Central memory CD8-positive, alpha-beta T cell (primary cell): Measurements from ENCODE around the gene MEF2C.
A peak's percentile ranks its signal among the peaks of the same experiment; 100 is the strongest.
"Not testable (repeated sequence)": the region's sequence is repeated elsewhere in the genome, so short reads cannot be mapped to it uniquely, and the experiment has no call there.

Experiments used
- ATAC-seq: fragments of 150-1000 bp; cut with Tn5 transposase; replicated peaks from 2 replicates; pipeline ENCODE4 v1.10.0; 2022; ENCODE audit warnings: mild to moderate bottlenecking, moderate FRiP score, moderate number of reproducible peaks; ENCODE audit not compliant: poor library complexity, severe bottlenecking; ENCODE audit errors: extremely low read depth
- DNase-seq, 2 donors: peaks; one replicate each; pipeline ENCODE4 v3.0.0; 2021; ENCODE audit warnings: low spot score in 2 of 2
- H3K27ac Mint-ChIP-seq: one replicate; pipeline ENCODE4 v1.8.0; 2022; ENCODE audit warnings: low read depth, mild to moderate bottlenecking, moderate library complexity, mixed read lengths
- H3K27me3 Mint-ChIP-seq: one replicate; pipeline ENCODE4 v1.8.0; 2022; ENCODE audit warnings: mixed read lengths
- H3K36me3 Mint-ChIP-seq: one replicate; pipeline ENCODE4 v1.8.0; 2022; ENCODE audit warnings: mild to moderate bottlenecking, moderate library complexity, mixed read lengths; ENCODE audit not compliant: insufficient read depth
- H3K4me1 Mint-ChIP-seq: one replicate; pipeline ENCODE4 v1.8.0; 2022; ENCODE audit warnings: mixed read lengths
- H3K4me3 Mint-ChIP-seq: one replicate; pipeline ENCODE4 v1.8.0; 2022; ENCODE audit warnings: mild to moderate bottlenecking, moderate library complexity, mixed read lengths
- H3K9me3 Mint-ChIP-seq: one replicate; pipeline ENCODE4 v1.8.0; 2022; ENCODE audit warnings: mixed read lengths

Gene MEF2C

DNA sequence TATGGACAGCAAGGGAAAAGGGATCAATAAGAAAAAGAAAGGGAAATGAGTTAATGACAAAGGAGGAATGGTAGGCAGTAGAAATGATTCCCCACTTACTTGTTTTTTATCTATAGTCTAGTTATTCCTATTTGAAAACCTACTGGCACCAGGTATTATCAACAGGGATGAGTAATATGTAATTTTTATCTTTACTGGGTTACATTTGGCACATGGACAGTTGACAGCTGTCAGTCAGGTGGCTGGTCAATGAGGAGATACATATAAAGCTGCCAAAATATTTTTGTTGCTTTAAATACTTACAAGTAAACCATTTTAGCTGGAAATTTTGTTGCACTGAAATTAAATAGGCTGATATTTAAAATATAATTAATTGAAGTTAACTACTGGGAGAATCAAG is 18.1 kb upstream of the MEF2C start:
- H3K4me3 Mint-ChIP-seq, DNase-seq, H3K27ac Mint-ChIP-seq, H3K27me3 Mint-ChIP-seq, H3K36me3 Mint-ChIP-seq, H3K4me1 Mint-ChIP-seq, H3K9me3 Mint-ChIP-seq, ATAC-seq: not testable (repeated sequence)

DNA sequence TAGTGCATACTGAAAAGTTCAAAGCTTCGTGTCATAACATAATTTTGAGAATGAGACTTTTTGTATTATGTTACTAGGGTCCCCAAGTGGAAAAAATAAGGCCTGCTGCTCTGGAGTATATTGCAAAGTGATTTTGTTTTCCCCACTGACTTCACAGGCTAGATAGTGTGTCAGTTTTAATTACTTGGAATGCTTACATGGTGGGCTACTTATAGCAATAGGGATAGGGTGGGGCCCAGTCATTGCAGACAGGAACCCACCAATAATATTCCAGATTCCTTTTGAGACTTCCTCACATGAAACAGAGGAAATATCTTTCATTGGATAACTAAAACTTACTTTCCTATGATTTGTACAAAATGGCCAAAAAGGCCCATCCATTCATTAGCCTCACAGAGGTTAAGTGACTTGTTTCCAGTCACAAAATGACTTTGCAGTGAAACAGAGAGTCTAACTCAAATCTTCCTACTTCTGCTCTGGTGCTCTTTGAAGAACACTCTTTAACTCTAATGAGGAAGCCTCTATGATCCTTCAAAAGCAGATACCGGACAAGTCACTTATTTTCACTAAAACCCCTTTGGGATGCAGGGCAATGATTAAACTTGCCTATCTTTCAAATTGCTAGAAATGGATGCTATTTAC is 16.2 kb upstream of the MEF2C start:
- Mint-ChIP-seq H3K27me3 (no peaks in the 10 kb centered on the region), H3K9me3 (no peaks in the 10 kb centered on the region), H3K36me3 (peaks cover 2% of the 10 kb centered on the region), H3K4me1 (no peaks in the 10 kb centered on the region), H3K4me3 (no peak overlapping the region), H3K27ac (no peak overlapping the region)
- no peak for DNase-seq
- no peak for ATAC-seq

- no peaks in the 10 kb centered on the region for H3K27me3 Mint-ChIP-seq
- H3K4me3 Mint-ChIP-seq = no peak overlapping the region
- H3K9me3 Mint-ChIP-seq = no peaks in the 10 kb centered on the region
- no peak for ATAC-seq
- no peaks in the 10 kb centered on the region for H3K4me1 Mint-ChIP-seq
- DNase-seq = no peak
- peaks cover 4% of the 10 kb centered on the region for H3K36me3 Mint-ChIP-seq
- no peak overlapping the region for H3K27ac Mint-ChIP-seq
These were observed 14.8 kb upstream of the MEF2C start for GRCh38 chr5:88897748-88898147.

DNA sequence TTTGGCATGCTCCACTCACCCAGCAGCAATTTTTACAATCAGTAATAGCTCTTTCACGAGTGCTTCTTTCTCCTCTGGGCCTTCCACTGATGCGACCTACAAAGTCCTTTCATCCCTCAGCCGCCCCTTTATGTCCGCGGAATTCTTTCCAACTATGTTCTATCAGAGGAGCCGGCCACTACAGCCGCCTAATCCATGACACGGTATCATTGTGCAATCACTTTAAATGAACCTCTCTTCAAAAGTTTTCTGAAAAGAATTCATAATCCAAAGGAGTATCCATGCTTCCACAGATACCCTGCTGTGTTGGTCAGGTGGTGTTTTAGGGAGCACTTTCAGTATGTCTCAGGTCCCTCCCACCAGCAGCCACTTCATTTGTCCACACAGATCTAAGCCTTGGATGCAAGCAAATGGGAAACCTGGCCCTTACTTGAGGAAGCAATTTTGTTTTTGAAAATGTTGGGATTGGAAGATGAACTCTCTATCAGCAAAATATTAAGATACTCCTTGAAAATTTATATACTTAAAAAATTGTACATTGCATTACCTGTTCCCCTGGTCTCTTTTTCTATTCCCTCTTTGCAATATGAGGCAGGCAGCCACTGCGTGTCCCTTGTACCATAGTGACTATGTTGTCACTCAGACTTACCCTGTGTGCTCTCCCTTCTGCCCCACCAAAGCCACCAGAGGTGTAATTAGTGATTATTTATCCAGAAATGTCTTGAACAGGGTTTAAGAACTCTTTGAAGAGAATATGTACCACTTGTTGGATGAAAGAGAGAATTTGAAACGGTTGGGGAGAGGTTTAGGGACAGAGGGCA is 12.9 kb upstream of the MEF2C start:
- Mint-ChIP-seq H3K9me3 (no peaks in the 10 kb centered on the region), H3K4me1 (no peaks in the 10 kb centered on the region), H3K27ac (no peak overlapping the region), H3K36me3 (peaks cover 4% of the 10 kb centered on the region), H3K4me3 (no peak overlapping the region), H3K27me3 (no peaks in the 10 kb centered on the region)
- no peak for ATAC-seq
- DNase-seq = no peak

DNA sequence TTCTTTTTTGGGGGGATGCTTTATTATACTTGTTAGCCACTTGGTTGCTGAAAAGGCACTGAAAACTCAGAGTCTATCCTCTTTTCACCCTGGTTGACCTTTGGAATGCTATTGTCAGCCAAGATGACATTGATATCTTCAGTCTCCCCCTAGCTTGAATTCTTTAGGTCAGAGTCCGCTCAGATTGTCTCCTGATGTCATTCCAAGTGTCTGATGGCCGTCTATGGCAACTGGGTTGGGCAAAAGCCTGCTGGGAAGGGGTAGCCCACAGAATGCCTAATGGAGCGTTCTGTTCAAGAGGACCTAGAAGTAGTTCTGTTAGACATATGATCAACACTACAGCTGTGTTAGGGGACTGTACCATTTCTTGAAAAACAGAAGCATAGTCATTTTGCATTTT is 9.7 kb upstream of the MEF2C start:
- Mint-ChIP-seq H3K4me3 (no peak overlapping the region), H3K4me1 (no peaks in the 10 kb centered on the region), H3K36me3 (peaks cover 2% of the 10 kb centered on the region), H3K27ac (no peak overlapping the region), H3K27me3 (peaks cover 21% of the 10 kb centered on the region), H3K9me3 (no peaks in the 10 kb centered on the region)
- ATAC-seq = no peak
- no peak for DNase-seq

DNA sequence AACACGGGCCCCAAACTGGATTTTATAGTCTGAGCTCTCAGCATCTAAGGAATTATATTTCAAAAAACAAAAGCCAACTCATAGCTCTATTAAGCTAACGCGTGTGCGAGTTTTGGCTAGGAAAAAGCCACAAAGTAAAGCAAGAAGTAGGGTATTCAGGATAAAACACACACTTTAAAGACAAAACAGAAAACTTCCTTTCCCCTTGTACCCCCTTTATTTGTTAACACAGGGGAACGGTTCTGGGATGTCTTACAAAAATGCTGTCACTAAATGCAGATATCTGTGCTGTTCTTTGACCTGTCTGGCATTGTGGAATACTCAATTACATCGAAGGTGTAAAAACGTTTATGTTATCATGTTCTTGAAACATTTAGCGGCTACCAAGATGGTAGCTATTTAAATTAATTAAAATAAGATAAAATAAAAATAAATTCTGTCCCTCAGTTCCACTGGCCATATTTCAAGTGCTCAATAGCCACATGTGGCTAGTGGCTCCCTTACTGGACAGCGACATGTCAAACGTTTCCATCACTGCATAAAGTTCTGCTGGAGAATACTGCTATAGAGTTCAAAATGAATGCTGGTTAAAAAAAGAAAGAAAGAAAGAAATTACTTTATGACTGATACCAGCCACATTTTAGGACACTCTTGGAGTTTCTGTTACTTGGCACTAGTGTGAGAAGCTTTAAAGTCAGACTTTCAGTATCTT is 7.2 kb upstream of the MEF2C start:
- H3K27ac Mint-ChIP-seq = no peak overlapping the region
- H3K36me3 Mint-ChIP-seq = peaks cover 2% of the 10 kb centered on the region
- H3K27me3 Mint-ChIP-seq = peaks cover 21% of the 10 kb centered on the region
- DNase-seq (no peak), ATAC-seq (no peak)
- peak overlapping the region; percentile 49 for H3K4me3 Mint-ChIP-seq
- H3K4me1 Mint-ChIP-seq = no peaks in the 10 kb centered on the region
- H3K9me3 Mint-ChIP-seq = no peaks in the 10 kb centered on the region

DNA sequence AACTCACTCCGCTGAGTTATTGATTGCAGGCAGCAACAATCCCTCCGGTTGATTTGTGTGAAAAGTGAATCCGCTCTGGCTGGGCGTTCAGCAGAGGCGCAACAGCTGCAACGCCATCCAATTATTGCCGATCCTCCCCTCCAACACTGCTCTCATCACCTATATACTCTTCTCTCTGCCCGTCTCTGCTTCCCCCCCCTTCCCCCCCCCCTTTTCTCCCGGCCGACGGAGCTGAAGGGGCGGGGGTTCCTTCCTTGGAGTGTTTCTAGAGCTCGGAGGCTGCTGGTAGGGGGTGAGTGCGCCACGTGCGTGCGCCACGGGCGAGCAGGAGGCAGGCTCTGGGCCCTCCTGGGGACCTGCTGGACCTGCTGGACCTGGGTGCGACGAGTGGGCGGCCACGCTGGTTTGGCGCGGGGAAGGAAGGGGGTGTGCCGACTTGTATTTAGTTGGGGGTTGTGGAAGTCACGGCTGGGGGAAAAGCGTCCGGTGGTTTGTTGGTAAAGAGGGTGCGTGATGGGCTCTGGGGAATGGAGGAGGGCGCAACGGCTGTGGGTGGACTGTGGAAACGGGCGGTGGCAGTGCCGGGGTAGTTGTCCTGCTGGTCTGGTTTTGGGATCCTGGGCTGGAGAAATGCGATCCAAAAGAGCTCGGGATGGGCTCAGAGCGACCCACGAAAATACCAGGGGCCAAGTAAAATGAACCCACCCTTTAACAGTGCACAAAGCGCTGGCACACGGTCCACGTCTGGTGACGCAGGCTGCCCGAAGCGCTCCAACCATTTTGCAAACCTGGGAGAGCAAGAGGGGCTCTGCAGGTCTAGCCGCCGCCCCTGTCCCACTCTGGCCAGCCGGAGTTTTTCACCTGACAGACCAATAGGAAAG is 6.4 kb upstream of the MEF2C start:
- Mint-ChIP-seq H3K4me1 (peaks cover 3% of the 10 kb centered on the region), H3K4me3 (peak overlapping the region; percentile 49), H3K27me3 (peaks cover 26% of the 10 kb centered on the region)

DNA sequence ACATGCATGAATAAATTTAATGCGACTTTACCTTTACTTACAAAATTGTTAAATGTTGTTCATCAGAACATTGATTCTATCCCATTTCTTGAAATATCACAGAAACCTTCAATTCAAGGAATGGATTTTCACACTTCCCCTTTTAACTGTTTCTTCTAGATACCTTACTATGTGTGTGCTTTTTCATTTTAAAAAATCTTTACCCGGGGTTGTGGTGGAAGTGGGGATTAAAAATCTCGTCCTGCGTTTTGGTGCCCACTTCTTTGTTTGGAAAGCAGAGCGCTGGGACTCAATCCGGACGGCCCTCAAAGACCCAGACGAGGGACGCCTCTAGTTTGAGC is 5.8 kb upstream of the MEF2C start:
- ATAC-seq = no peak
- Mint-ChIP-seq H3K27ac (no peak overlapping the region), H3K27me3 (peaks cover 32% of the 10 kb centered on the region), H3K9me3 (no peaks in the 10 kb centered on the region), H3K36me3 (peaks cover 4% of the 10 kb centered on the region), H3K4me1 (peaks cover 8% of the 10 kb centered on the region), H3K4me3 (no peak overlapping the region)
- no peak for DNase-seq

More for the DNA sequence above, 6.4 kb upstream of the MEF2C start:
- Mint-ChIP-seq H3K36me3 (peaks cover 2% of the 10 kb centered on the region), H3K9me3 (no peaks in the 10 kb centered on the region), H3K27ac (no peak overlapping the region)
- DNase-seq (no peak), ATAC-seq (no peak)

DNA sequence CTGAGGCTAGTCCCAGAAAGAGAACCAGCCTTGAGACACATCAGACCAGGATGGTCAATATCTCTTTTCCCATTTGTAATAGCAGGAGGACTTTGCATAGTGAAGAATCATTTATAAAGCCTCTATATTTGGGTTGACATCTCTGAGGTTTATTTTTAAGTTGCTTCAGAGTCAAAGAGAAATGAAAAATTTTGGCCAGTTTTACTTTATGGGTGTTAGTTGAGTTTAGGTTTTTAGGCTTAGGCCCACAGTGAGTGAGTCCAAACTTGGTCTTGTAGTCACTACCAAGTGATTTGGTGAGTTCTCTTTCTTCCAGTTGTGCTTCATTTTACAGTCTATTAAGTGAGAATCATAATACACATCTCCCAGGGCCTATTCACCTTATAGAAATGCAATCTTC is 5.3 kb upstream of the MEF2C start:
- H3K4me1 Mint-ChIP-seq = peaks cover 13% of the 10 kb centered on the region
- H3K27me3 Mint-ChIP-seq = peaks cover 37% of the 10 kb centered on the region
- peaks cover 4% of the 10 kb centered on the region for H3K36me3 Mint-ChIP-seq
- no peak for DNase-seq
- ATAC-seq = no peak
- H3K4me3 Mint-ChIP-seq = no peak overlapping the region
- H3K9me3 Mint-ChIP-seq = no peaks in the 10 kb centered on the region
- no peak overlapping the region for H3K27ac Mint-ChIP-seq

- no peak overlapping the region for H3K27ac Mint-ChIP-seq
- no peak overlapping the region for H3K4me3 Mint-ChIP-seq
- H3K36me3 Mint-ChIP-seq = peaks cover 2% of the 10 kb centered on the region
- H3K27me3 Mint-ChIP-seq = peaks cover 47% of the 10 kb centered on the region
- no peaks in the 10 kb centered on the region for H3K9me3 Mint-ChIP-seq
- peaks cover 22% of the 10 kb centered on the region for H3K4me1 Mint-ChIP-seq
- ATAC-seq (no peak), DNase-seq (no peak)
These were observed 4.4 kb upstream of the MEF2C start for GRCh38 chr5:88887342-88887741.

DNA sequence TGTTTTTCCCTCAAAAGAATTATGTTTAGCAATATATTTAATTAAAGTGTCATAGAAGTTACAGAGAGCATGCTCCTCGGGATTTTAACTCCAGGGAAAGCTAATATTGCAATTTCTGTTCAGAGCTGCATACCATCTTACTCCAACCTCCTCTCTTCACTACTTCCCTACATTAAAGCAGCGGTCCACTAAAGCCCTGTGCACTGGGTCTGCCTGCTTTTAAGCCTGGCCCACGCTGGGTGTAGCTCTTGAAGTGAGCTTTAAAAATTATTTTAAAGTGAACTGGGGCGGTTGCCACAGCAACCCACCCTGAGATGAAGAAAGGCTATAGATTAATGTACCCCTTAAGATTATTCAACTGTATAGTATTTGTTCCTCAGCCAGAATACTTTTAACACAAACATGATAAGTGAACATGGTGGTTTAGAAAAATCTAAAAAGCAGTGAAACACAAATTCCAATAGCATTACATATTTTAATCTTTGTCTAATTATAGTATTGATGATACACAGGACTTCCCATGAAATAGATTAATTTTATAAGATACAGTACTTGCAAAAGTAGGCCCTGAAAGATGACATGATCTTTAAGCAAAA is 3.9 kb upstream of the MEF2C start:
- DNase-seq (no peak), ATAC-seq (no peak)
- Mint-ChIP-seq H3K27me3 (peaks cover 49% of the 10 kb centered on the region), H3K27ac (no peak overlapping the region), H3K4me1 (peaks cover 23% of the 10 kb centered on the region), H3K36me3 (peaks cover 2% of the 10 kb centered on the region), H3K4me3 (no peak overlapping the region), H3K9me3 (no peaks in the 10 kb centered on the region)

GRCh38 chr5:88886252-88886651 is 3.3 kb upstream of the MEF2C start:
- no peak overlapping the region for H3K27ac Mint-ChIP-seq
- peaks cover 23% of the 10 kb centered on the region for H3K4me1 Mint-ChIP-seq
- H3K27me3 Mint-ChIP-seq = peaks cover 49% of the 10 kb centered on the region
- ATAC-seq (no peak), DNase-seq (no peak)
- H3K9me3 Mint-ChIP-seq = no peaks in the 10 kb centered on the region
- peaks cover 2% of the 10 kb centered on the region for H3K36me3 Mint-ChIP-seq
- H3K4me3 Mint-ChIP-seq = no peak overlapping the region
